Embryonic facial prominence (tissue), 1 donor: ENCODE results near the gene ADCY9.

Experiments used
- DNase-seq: peaks from one replicate; pipeline ENCODE4 v3.0.0-alpha.2; 2016; ENCODE audit errors: extremely low spot score

ADCY9 gene

DNA sequence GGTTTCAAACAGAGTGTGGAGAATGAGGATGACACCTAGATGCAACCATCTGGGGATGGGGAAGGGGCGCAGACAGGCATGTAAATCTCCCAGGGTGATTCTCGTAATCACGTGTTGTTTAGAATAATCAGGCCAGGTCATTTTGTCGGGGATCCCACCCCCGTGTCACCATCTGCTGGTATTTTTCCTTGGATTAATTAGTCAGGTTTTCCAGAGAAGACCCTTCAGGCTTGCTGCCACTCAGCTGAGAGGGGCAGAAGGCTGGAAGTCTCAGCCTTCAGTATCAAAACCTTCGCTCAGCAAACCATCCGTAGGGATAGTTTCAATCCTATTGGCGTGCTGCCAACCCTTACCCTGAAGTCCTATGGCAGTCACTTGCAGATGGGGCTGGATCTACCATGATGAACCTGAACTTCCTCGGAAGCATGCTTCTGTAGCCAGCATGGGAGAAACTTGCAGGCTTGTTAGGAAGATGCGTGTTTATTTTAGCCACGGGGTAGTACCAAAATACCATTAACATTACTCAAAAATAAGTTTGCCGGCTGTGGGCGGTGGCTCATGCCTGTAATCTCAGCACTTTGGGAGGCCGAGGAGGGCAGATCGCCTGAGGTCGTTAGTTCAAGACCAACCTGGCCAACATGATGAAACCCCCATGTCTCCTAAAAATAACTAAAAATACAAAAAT, 7.5 kb upstream of the ADCY9 start:
- DNase-seq: no peak

DNA sequence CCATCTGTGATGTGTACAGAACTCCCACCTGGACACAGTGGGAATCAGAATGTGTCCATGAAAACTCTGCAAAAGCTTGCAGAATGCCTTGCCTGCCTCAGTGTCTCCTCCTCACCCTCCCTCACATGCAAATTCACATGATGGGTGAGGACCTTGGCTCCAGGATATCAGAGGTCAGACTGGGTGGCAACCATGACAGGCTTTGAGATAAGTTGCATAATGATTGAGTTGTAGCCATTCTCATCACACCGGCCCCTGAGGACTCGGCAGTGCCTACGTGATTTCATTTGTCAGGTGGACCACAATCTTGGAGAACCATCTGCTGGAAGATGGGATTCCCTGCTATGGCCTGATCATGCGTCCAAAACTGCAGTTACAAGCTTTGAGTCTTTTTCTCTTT, 3.9 kb upstream of the ADCY9 start:
- DNase-seq: no peak

DNA sequence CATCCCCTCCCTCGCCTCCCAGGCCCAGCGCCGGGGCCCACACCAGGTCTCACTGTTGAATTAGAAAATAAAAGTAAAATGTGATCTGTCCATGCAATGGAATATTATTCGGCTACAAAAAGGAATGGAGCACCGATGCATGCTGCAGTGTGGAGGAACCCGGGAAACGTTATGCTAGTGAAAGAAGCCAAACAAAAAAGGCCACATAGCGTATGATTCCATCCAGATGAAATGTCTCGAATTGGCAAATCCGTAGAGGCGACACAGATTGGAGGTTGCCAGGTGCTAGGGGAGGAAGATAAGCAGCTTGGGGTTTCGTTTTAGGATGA, 972 bp upstream of the ADCY9 start:
- DNase-seq: no peak

DNA sequence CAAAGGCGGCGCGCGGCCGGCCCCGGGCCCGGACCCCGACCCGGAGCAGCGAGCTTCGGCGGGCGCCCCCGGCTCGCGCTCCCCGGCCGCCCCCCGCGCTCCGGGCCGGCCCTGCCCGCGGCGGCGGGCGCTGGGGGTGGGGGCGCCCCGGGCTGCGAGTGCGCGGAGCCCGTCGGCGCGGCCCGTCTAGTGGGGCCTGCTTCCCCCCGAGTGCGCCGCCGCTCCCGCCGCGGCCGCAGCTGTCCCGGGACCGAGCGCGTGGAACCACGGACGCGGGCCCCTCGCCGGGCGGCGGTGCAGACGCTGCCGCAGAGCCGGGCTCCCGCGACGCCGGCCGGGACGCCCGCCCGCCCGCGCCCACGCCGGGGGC, 308 bp downstream of the ADCY9 start:
- no peak for DNase-seq

DNA sequence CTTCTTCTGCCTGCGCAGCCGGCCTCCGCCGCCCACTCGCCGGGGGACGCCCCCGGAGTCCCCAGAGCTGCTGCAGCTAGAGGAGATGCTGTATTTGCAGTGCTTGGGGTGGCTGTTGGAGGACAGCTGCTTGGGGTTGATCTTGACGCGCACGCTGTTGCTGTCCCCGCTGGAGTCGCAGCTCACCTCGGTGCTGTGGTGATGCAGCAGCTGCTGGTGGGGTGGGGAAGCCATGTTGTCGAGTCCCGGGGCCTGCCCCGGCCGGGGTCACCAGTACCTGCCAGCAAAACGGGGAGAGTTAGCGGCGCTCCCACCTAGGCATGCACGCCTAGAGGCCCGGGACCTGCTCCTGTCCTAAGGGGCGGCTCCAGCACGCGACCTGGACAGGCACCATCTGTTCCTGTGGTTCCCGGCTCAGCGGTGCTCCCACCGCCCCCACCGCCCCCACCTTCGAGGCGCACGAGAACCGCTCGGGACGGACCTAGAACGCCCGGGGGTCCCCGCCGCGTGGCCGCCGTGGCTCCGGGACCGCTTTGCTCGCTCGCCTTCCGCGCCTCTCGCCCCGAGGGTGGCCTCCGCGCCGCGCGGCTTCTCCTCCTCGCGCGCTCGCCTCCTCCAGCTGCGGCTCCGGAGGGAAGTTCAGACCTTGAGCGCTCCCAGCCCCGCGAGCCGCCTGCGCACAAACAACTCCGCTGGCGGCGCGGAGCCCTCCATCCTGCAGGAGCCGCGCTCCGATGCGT, 863 bp downstream of the ADCY9 start:
- DNase-seq: peak; percentile 5

DNA sequence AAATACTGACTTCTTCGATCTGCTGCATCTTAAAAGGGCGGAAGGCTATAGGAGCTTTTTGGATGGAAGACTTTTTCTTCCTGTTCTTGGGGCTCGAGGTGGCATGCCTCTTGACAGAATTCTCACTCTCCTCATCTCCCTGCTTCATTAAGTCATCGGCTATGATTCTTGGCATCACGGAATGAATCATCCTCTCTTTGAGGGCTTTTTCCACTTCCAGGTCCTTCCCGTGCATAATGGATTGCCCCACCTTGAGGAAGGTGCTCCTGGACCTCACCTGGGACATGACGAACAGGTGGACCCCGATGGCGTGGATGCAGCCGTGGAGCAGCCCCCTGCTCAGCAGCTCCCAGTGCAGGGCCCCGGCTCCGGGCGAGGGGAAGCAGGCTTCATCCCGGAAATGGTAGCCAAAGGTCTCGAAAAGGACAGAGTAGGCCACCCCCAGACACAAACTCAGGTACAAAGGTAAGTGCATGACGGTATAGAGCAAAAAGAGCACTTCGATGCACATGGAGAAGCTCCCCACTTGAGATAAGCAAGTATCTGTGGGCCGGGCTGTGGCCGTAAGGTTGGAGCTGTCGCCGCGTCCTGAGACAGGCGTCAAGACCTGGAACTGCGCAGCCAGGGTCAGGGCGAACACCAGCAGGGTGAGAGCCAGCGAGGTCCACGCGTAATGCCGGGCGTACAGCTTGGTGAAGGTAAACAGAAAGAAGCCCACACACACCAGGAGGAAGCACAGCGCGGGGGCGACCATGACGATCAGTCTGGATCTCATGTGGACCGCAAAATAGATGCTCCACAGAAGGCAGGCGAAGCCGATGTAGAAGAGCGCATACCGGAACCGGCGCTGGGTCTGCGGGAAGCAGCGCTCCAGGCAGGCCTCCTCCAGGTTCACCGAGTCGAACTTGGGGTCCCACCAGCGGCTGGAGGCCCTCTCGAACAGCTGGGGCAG, 1.7 kb downstream of the ADCY9 start:
- DNase-seq: peak; percentile 5

DNA sequence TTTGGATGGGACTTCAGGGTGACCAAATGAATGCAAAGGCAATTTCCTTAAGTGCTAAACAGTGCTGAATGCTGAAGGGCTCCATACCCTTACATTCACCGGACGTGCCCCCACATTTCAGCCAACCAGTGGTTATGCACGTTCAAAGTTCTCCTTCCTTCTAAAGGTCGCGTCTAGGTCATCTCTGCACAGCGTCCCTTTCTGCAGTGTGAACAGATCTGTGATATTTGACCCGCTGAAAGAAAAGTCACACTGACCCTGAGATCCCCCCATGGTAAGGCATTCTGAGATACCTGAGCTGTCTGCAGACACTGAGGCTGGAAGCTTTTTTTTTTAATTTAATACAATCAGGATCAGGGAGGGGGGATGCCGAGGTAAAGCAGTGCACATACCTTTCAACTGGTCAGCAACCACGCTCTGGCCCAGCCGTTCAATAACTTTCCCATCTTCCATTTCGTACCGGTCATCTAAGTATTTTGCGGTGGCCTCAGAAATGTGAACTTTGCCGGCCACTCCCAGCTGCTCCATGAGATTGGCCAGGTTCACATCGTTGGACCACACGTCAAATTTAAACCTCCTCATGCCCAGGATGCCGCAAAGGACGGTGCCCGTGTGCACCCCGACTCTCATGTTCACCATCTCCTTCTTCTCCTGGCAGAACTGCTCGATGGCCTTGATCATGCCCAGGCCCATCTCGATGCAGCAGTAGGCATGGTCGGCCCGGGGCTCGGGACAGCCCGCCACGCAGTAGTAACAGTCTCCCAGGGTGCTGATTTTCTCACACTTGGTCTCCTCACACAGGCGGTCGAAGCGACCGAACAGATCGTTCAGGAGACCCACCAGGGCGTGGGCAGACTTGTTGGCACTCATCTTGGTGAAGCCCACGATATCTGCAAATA, 2.6 kb downstream of the ADCY9 start:
- no peak for DNase-seq

DNA sequence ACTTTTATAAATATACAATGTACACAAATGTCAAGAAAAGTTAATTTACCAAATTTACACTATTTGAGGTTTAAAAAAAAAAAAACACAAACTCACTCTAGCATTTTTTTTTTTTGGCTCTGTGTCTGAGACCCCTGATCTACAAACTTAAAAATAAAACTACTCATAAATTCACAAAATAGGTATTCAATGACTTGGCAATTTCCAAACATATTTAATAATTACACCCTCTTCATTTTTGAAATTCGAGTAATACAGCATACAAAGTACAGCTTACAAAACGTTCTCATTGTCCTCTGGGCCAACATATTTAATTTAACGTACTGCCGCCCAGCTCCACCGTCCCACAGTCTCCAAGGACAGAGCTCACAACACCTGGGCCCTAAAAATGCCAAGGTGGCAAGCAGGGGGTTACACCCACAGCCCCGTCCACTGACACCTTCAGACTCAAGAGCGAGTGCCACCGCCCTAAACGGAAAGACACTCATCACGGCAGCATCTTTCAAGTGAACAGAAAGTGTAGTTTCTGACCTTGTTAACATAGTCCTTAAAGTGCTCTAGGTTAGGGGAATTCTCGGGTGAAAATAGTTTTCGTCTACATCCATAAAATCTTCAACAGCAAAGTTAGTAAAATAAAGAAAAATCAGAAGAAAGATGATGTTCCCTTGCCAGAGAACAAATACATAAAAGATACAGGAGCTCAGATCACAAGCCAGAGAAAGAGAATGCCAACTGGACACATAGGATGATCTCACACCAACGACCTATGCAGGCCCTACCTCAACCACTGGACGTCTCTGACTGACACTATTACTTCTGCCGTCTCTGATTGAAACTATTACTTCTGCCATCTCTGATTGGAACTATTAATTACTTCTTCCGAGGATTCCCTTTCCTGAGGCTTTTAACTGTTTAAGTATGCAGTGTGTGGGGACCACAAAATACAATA, 4.2 kb downstream of the ADCY9 start:
- peak; percentile 3 for DNase-seq

DNA sequence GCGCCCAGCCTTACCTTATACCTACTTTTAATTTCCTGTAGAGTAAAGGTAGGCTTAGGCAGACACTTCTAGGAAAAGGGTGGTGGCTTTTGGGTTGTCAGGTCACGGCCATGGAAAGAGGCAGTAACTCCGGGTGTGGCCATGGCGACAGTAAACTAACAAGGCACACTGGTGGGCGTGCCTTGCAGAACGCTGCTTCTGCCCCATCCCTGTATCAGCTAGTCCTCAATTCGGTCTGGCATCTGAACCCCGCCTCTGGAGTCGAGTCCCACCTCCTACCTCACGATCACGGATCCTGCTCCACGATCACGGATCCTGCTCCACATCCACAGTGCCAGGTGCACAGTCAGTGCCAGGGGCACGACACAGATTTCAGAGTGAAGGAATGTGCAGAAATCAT, 5.6 kb downstream of the ADCY9 start:
- DNase-seq: no peak

DNA sequence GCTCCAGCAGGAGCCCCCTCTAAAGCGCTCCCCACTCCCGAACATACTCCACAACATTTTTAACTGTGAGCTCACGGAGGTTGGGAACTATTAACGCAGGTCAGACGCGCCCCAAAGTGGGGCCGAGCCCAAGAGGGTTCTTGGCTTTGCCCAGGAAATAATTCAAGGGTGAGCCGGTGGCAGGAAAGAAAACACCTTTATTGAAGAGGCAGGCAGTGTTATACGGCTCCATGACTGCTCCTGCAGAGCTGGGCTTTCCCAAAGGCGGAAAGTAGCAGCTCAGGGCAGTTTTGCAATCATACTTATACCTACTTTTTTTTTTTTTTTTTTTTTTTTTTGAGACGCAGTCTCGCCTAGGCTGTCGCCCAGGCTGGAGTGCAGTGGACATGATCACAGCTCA, 6.2 kb downstream of the ADCY9 start:
- no peak for DNase-seq

DNA sequence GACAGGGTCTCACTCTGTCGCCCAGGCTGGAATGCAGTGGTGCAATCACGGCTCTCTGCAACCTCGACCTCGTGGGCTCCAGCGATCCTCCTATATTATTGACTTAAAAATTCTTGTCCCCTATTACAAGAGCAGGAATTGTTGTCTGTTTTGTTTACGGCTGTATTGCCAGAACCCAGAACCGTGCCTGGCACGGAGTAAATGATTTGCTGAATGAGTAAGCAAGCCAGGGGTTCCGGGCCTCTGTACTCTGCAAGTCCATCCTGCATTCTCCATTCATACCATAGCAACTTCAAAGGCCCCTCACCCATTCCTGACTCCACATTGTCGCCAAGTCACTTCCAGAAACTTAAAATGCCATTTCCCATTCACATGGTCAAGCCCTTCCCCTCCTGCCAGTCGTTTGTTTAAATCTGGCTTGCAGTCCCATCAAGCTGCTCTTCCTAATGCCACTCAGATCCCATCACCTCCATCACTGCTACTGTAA, 6.9 kb downstream of the ADCY9 start:
- peak; percentile 3 for DNase-seq

DNA sequence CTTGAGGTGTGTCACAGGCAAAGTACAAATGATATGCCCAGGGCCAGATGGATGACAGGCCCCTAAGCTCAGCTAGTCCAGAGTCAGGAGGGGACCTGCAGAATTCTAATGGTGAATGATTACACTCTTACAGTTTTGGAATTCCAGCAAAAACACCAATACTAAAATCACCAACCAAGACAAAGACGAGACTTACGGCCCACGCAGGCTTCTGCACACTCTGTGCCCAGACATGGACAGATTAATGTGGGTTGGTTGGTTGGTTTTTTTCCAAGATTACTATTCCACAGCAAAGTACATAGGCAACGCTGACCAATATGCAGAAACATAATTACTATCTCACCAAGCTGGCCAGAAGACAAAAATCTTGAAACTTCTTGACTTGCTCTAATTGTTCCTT, 9.7 kb downstream of the ADCY9 start:
- DNase-seq: no peak

DNA sequence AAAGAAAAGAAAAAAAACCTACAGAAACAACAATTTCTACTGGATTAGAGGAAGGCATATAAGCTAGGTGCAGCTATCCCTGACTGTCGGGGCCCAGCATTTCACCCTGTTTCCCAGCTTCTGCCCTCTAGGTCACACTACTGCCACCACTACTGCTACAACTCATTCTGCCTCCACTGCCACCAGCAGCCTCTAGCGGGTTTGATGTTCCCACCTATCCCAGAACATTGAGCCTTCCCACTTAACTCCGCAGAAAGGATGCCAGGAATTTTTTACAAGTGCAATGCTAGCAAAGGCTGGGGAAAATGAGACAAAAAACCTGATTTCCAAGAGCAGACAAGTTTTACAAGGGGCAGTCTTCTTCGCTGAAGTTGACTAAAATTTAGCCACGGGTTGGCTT, 10.4 kb downstream of the ADCY9 start:
- no peak for DNase-seq

DNA sequence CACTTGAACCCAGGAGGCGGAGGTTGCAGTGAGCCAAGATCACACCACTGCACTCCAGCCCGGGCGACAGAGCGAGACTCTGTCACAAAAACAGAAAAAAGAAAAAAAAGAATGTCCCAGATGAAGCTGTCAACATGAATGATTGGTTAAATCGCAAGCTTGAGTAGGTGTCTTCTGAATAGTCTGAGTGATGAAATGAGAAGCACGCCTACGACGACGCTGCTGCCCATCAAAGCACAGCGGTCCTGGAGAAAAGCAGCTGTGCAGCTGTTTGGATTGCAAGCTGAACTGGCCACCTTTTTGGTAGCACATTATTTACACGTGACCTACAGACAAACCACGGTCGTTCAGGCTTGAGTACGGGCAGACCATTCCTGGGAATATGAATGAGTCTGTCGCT, 12.5 kb downstream of the ADCY9 start:
- DNase-seq: no peak

DNA sequence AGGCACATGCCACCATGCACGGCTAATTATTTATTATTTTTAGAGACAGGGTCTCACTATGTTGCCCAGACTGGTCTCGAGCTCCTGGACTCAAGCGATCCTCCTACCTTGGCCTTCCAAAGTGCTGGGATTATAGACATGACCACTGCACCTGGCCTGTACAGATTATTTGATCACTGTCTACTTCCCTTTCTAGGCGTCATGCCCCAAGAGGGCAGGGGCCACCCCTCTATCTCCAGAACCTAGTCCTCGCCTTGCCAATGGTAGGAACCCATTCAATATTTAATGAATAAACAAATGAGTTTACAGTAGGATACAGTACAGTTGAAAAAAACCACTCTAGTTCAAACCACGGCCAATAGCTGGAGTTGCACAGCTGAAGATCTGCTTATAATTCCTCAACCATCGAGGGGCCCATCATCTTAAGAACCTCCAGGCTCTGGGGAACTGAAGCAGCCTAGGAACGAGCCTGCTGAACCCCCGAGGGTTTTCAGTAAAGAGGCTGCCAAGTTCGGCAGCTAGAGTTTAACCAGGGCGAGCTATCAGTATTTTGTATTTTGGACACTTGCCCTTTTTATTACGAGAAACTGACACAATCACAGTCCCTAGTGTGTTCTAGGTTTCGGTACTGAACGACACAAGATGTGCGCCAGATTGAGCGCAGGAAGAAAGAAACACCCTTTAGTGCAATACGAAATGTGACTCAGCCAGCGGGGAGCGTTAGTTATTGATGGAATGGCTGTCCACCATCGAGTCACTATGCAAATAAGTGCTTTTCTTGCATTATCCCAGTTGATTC, 14.6 kb downstream of the ADCY9 start:
- DNase-seq: no peak

DNA sequence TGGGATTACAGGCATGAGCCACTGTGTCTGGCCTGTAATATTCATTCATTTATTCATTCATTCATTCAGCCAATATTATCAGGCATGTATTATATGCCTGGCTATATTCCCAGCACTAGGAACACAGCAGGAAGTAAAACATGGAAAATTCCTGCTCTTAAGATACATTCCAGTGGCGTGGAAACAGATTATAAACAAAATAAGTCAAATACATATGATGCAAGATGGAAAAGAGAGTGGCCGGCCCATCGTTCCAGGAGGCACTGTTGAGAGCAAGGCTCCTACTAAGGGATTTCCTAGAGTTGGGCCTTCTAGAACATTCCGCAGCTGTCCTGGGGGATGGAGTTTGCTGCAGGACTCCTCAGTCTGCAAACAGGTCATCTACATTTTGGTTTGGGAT, 17.7 kb downstream of the ADCY9 start:
- DNase-seq: no peak

DNA sequence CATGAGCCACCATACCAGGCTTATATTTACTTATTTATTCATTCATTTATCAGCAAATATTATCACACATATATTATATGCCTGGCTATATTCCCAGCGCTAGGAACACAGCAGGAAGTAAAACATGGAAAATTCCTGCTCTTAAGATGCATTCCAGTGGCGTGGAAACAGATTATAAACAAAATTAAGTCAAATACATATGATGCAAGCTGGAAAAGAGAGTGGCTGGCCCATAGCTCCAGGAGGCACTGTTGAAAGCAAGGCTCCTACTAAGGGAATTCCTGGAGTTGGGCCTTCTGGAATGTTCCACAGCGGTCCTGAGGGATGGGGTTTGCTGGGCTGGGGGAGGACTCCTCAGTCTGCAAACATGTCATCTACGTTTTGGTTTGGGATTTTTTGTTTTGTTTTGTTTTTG, 18.4 kb downstream of the ADCY9 start:
- DNase-seq: no peak

DNA sequence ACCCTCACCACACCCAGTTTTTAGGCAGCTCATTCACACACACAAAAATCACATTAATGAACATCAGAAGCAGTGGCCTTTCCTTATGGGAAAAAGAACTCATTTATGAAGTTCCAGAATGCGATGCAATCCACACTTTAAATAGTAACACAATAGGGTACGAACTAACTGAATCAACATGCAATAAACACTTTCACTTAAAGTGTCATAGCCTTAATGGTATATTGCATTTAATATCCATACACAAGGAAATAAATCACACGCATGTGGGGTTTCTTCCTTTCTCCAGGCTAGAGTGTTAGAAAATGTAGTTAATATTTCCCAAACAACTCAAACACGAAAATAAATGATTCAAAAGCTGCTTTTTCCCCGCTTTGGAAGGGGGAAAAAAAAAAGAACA, 19.7 kb downstream of the ADCY9 start:
- no peak for DNase-seq

DNA sequence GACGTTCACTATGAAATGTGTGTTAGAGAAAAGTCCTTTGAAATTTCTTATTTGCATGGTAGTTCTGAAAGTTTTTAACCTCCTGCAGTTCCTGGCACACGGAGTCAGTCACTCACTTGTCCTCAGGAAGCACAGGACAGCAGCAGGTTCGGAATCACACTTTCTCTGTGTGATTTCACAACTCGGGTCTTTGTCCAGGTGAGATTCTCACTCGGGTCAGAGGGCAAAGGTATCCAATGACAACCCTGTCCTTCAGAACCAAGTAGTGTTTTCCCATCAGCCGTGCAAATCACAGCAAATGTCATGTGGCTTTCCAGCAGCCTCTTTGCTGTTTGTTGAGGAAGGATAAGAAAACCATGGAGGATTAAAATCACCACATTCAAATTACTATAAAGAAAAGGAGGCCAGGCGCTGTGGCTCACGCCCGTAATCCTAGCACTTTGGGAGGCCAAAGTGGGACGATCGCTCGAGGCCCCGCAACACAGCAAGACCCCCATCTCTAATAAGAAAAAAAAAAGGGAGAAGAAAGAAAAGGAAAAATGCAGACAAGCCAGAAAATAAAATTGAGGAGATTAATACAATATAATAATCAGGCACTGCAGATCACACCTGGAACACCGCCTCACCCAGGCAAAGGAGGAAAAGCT, 22.0 kb downstream of the ADCY9 start:
- DNase-seq: no peak
